ENCODE measurements around the gene MINDY1. TPM values are rescaled to one million over a fixed set of nuclear protein-coding genes. Genes with fewer than 3 reads are reported as not detected.

Gene MINDY1
- total RNA-seq, 2 experiments from 2014 or later, result 10.4 TPM

DNA sequence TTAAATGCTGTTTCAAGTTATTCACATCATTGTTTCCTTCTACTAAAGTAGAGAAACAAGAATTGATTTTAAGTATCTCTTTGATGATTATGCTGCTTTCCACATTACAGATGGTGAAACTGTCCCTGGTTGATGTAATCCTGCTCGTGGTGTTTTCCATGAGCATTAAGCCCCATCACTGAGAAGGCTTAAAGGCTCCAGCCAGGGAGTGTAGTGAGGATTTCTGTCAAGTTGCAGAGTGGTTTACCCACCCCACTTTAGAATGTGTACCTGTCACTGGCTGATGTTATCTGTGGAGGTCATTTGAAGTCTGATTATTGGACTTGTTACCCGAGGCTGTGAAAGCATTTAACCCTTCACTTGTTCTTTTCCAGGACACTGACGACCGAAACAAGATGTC, 44.9 kb downstream of the MINDY1 start:
- Mint-ChIP-seq H3K27ac (peak overlapping the region; percentile 64), H3K36me3 (ENCODE audit: low read depth) (peaks cover 71% of the 10 kb centered on the region), H3K4me3 (no peak overlapping the region), H3K4me1 (ENCODE audit: low read depth) (peaks cover 2% of the 10 kb centered on the region), H3K9me3 (no peaks in the 10 kb centered on the region), H3K27me3 (no peaks in the 10 kb centered on the region)
- no peak for DNase-seq
- POLR2A ChIA-PET, result interaction anchor here (1.3 to 1.9 kb wide), 3 partner anchors 10 to 45 kb away, joined by 3 to 10 read pairs (median 3); partner anchors contain the start of gene MINDY1
- TF ChIP-seq, protein P1, sequence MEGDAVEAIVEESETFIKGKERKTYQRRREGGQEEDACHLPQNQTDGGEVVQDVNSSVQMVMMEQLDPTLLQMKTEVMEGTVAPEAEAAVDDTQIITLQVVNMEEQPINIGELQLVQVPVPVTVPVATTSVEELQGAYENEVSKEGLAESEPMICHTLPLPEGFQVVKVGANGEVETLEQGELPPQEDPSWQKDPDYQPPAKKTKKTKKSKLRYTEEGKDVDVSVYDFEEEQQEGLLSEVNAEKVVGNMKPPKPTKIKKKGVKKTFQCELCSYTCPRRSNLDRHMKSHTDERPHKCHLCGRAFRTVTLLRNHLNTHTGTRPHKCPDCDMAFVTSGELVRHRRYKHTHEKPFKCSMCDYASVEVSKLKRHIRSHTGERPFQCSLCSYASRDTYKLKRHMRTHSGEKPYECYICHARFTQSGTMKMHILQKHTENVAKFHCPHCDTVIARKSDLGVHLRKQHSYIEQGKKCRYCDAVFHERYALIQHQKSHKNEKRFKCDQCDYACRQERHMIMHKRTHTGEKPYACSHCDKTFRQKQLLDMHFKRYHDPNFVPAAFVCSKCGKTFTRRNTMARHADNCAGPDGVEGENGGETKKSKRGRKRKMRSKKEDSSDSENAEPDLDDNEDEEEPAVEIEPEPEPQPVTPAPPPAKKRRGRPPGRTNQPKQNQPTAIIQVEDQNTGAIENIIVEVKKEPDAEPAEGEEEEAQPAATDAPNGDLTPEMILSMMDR (IDR thresholded peaks at IDR 0.05), result no peak
- intact Hi-C loops (cut with micrococcal nuclease), result no loop called here
- no peak for ATAC-seq
- CTCF ChIA-PET, result no interaction called here

DNA sequence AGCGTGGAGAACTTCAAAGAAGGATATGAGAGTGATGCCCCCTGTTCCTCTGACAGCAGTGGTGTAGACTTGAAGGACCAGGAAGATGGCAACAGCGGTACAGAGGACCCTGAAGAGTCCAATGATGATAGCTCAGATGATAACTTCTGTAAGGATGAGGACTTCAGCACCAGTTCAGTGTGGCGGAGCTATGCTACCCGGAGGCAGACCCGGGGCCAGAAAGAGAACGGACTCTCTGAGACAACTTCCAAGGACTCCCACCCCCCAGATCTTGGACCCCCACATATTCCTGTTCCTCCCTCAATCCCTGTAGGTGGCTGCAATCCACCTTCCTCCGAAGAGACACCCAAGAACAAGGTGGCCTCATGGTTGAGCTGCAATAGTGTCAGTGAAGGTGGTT, 46.1 kb downstream of the MINDY1 start:
- TF ChIP-seq, protein P1 (IDR thresholded peaks at IDR 0.05), result no peak
- Mint-ChIP-seq H3K4me1 (ENCODE audit: low read depth) (peaks cover 2% of the 10 kb centered on the region), H3K36me3 (ENCODE audit: low read depth) (peaks cover 60% of the 10 kb centered on the region), H3K27ac (no peak overlapping the region), H3K4me3 (no peak overlapping the region), H3K9me3 (no peaks in the 10 kb centered on the region), H3K27me3 (no peaks in the 10 kb centered on the region)
- no peak for DNase-seq
- ChIA-PET CTCF (interaction anchor here (1.0 kb wide), 1 partner anchor 18 kb away, joined by 3 read pairs; no protein-coding TSS in a partner anchor), POLR2A (interaction anchor here (0.6 to 1.9 kb wide), 4 partner anchors 9 to 186 kb away, joined by 3 to 10 read pairs (median 3); no protein-coding TSS in a partner anchor)
- intact Hi-C loops (cut with micrococcal nuclease), result no loop called here
- no peak for ATAC-seq

DNA sequence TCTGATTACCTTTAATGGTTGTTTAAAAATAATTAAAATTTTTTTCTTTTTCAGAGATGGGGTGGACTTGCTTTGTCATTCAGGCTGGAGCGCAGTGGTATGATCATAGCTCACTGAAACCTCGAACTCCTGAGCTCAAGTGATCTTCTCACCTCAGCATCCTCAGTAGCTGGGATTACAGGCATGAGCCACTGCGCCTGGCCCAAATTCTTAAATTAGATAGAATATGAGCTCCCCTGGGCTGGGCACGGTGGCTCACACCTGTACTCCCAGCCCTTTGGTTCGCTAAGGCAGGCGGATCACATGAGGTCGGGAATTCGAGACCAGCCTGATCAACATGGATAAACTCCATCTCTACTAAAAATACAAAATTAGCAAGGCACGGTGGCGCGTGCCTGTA, 49.0 kb downstream of the MINDY1 start:
- Mint-ChIP-seq H3K4me1 (ENCODE audit: low read depth) (peaks cover 2% of the 10 kb centered on the region), H3K36me3 (ENCODE audit: low read depth) (peaks cover 52% of the 10 kb centered on the region), H3K4me3 (no peak overlapping the region), H3K9me3 (no peaks in the 10 kb centered on the region), H3K27me3 (no peaks in the 10 kb centered on the region), H3K27ac (no peak overlapping the region)
- TF ChIP-seq, protein P1 (IDR thresholded peaks at IDR 0.05), result no peak
- POLR2A ChIA-PET, result interaction anchor here (1.1 to 2.1 kb wide), 3 partner anchors 10 to 16 kb away, joined by 5 to 8 read pairs (median 5); no protein-coding TSS in a partner anchor
- CTCF ChIA-PET, result interaction anchor here (1.0 kb wide), 1 partner anchor 21 kb away, joined by 3 read pairs; no protein-coding TSS in a partner anchor
- ATAC-seq (no peak), DNase-seq (no peak)
- intact Hi-C loops (cut with micrococcal nuclease), result no loop called here

DNA sequence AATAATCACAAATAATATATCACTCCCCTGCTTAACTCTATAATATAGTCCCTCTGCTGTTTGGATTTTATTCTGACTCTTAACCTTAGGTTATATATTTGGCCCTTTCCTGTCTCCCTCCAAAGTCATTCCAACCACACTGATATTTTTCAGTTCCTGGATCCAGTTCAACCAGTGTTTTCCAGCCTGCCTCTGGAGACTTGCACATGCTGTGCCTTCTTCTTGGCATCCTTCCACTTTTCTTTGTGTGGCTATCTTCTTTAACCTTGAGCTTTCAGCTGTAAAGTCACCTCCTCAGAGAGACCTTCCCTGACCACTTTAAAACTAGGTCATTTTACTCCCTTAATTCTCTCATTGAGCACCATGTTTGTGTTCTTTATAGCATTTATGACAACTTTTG, 51.4 kb downstream of the MINDY1 start:
- no peaks in the 10 kb centered on the region for H3K4me1 Mint-ChIP-seq (ENCODE audit: low read depth)
- DNase-seq (no peak), ATAC-seq (no peak)
- peaks cover 47% of the 10 kb centered on the region for H3K36me3 Mint-ChIP-seq (ENCODE audit: low read depth)
- intact Hi-C loops (cut with micrococcal nuclease), result no loop called here
- POLR2A ChIA-PET, result no interaction called here
- H3K4me3 Mint-ChIP-seq, result no peak overlapping the region
- no peaks in the 10 kb centered on the region for H3K9me3 Mint-ChIP-seq
- TF ChIP-seq, protein P1 (IDR thresholded peaks at IDR 0.05), result no peak
- CTCF ChIA-PET, result interaction anchor here (1.0 kb wide), 1 partner anchor 69 kb away, joined by 3 read pairs; no protein-coding TSS in a partner anchor
- H3K27ac Mint-ChIP-seq, result no peak overlapping the region
- H3K27me3 Mint-ChIP-seq, result no peaks in the 10 kb centered on the region

DNA sequence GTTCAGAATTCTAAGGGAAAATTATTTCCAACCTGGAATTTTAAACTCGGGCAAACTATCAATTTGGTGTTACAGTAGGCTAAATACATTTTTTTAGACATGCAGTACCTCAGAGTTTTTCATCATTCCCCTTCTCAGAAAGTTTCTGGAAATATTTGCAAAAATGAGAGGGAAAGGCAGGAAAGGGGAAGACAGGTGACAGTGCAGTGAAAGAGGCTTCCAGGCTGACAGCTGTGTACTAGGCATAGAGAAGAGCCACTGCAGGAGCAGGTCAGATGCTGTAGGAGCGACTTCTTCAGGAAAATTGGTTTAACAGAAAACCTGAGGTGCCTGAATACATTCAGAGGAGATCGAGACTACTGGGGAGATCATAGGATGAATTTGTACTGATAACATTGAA, 52.0 kb downstream of the MINDY1 start:
- H3K27me3 Mint-ChIP-seq, result no peaks in the 10 kb centered on the region
- no peaks in the 10 kb centered on the region for H3K4me1 Mint-ChIP-seq (ENCODE audit: low read depth)
- H3K36me3 Mint-ChIP-seq (ENCODE audit: low read depth), result peaks cover 45% of the 10 kb centered on the region
- H3K4me3 Mint-ChIP-seq, result no peak overlapping the region
- POLR2A ChIA-PET, result no interaction called here
- no peak for ATAC-seq
- DNase-seq, result no peak
- intact Hi-C loops (cut with micrococcal nuclease), result no loop called here
- TF ChIP-seq, protein P1 (IDR thresholded peaks at IDR 0.05), result no peak
- peak overlapping the region; percentile 18 for H3K27ac Mint-ChIP-seq
- H3K9me3 Mint-ChIP-seq, result no peaks in the 10 kb centered on the region
- CTCF ChIA-PET, result interaction anchor here (1.0 to 1.2 kb wide), 2 partner anchors 26 to 70 kb away, joined by 3 to 4 read pairs; no protein-coding TSS in a partner anchor

Other genes with a start within 250 kb of the MINDY1 start
- 10 to 100 TPM; 36.7 to 38.4 TPM for gene CTSS, start 241.1 kb downstream of the MINDY1 start, total RNA-seq
- gene CTSK, start 198.6 kb downstream of the MINDY1 start, total RNA-seq, result 1 to 10 TPM; 2.9 to 3.6 TPM
- 10 to 100 TPM; 42.3 to 43.0 TPM for gene ARNT, start 130.3 kb downstream of the MINDY1 start, total RNA-seq
- not detected for gene CTXND2, start 119.8 kb downstream of the MINDY1 start, total RNA-seq
- 10 to 100 TPM; 45.1 to 52.3 TPM for gene SETDB1, start 80.5 kb downstream of the MINDY1 start, total RNA-seq
- gene CERS2, start 32.1 kb downstream of the MINDY1 start, total RNA-seq, result 100 to 1,000 TPM; 129 to 132 TPM
- under 1 TPM in 1 of 2 experiments, not detected in 1; 0.25 TPM for gene ANXA9, start 24.6 kb downstream of the MINDY1 start, total RNA-seq
- 10 to 100 TPM; 12.4 to 15.7 TPM for gene PRUNE1, start 1.5 kb upstream of the MINDY1 start, total RNA-seq
- 1 to 10 TPM in 1 of 2 experiments, under 1 TPM in 1; 0.54 to 1.4 TPM for gene BNIPL, start 29.7 kb upstream of the MINDY1 start, total RNA-seq
- 1 to 10 TPM; 1.4 to 1.9 TPM for gene C1orf56, start 40.8 kb upstream of the MINDY1 start, total RNA-seq
- 10 to 100 TPM; 86.5 to 92.8 TPM for gene CDC42SE1, start 52.7 kb upstream of the MINDY1 start, total RNA-seq
- 1 to 10 TPM; 4.2 to 4.8 TPM for gene MLLT11, start 53.5 kb upstream of the MINDY1 start, total RNA-seq
- 10 to 100 TPM; 17.5 to 19.3 TPM for gene GABPB2, start 63.9 kb upstream of the MINDY1 start, total RNA-seq
- gene SEMA6C, start 139.7 kb upstream of the MINDY1 start, total RNA-seq, result 1 to 10 TPM; 3.4 to 3.7 TPM
- 10 to 100 TPM; 16.1 to 17.5 TPM for gene TNFAIP8L2, start 149.7 kb upstream of the MINDY1 start, total RNA-seq
- gene LYSMD1, start 159.0 kb upstream of the MINDY1 start, total RNA-seq, result 1 to 10 TPM; 4.5 TPM
- gene SCNM1, start 159.2 kb upstream of the MINDY1 start, total RNA-seq, result 10 to 100 TPM; 57.0 to 59.6 TPM
- gene TMOD4, start 169.1 kb upstream of the MINDY1 start, total RNA-seq, result 1 to 10 TPM; 1.9 to 2.5 TPM
- gene VPS72, start 183.3 kb upstream of the MINDY1 start, total RNA-seq, result 10 to 100 TPM; 47.4 to 61.0 TPM
- 10 to 100 TPM; 63.1 to 66.1 TPM for gene PIP5K1A, start 191.7 kb upstream of the MINDY1 start, total RNA-seq
- 100 to 1,000 TPM; 203 to 214 TPM for gene PSMD4, start 247.8 kb upstream of the MINDY1 start, total RNA-seq

All from activated CD8-positive, alpha-beta T cell treated with anti-CD3 and anti-CD28 coated beads for 36 hours (primary cell).